SU-DHL-6 (cell line): ENCODE measurements around the gene PPP2R5B.

Source experiments
- EZH2phosphoT487 ChIP-seq: fragments of 200-600 bp; sonication (generic), shearing (Covaris generic); conservative IDR thresholded peaks from 2 replicates; pipeline ENCODE4 v1.6.1; 2018; ENCODE audit warnings: mild to moderate bottlenecking, antibody characterized with exemption, low read length, moderate library complexity, mixed read lengths
- TF ChIP-seq, protein P1 (sequence below): fragments of 200-600 bp; sonication (generic); IDR thresholded peaks from one replicate; pipeline ENCODE4 v1.5.1; 2017; ENCODE audit warnings: antibody characterized with exemption, mild to moderate bottlenecking, low read length, moderate library complexity; ENCODE audit not compliant: insufficient read depth, poor library complexity, severe bottlenecking

DNA sequence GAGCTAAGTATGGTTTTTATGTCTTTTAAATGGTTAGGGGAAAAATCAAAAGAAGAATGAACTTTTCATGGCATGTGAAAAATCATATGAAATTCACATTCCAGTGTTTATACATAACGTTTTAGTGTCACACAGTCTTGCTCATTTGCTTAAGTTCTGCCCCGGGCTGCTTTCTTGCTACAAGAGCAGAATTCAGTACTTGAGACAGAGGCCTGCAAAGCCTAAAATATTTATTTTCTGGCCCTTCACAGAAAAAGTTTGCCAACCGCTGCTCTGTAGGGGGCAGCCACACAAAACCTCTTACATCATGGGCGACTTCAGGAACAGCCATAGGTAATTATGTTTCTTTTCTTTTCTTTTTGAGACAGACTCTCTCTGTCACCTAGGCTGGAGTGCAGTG lies 6.5 kb upstream of the PPP2R5B start:
- TF ChIP-seq, protein P1, sequence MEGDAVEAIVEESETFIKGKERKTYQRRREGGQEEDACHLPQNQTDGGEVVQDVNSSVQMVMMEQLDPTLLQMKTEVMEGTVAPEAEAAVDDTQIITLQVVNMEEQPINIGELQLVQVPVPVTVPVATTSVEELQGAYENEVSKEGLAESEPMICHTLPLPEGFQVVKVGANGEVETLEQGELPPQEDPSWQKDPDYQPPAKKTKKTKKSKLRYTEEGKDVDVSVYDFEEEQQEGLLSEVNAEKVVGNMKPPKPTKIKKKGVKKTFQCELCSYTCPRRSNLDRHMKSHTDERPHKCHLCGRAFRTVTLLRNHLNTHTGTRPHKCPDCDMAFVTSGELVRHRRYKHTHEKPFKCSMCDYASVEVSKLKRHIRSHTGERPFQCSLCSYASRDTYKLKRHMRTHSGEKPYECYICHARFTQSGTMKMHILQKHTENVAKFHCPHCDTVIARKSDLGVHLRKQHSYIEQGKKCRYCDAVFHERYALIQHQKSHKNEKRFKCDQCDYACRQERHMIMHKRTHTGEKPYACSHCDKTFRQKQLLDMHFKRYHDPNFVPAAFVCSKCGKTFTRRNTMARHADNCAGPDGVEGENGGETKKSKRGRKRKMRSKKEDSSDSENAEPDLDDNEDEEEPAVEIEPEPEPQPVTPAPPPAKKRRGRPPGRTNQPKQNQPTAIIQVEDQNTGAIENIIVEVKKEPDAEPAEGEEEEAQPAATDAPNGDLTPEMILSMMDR: peak; percentile 34
- no peak for TF ChIP-seq EZH2phosphoT487
